Measurements from ENCODE around the gene ZNF467. TPM values are rescaled to one million over a fixed set of nuclear protein-coding genes. Genes with fewer than 3 reads are reported as not detected.

Gene ZNF467
- total RNA-seq, 1 donor from 2014 or later = 0.17 TPM

GRCh38 chr7:149723082-149723767 is 50.2 kb downstream of the ZNF467 start:
- Histone ChIP-seq H3K9me3 (ENCODE audit: low read depth) (no peaks in the 10 kb centered on the region), H3K4me1 (no peaks in the 10 kb centered on the region), H3K36me3 (no peaks in the 10 kb centered on the region), H3K79me2 (ENCODE audit: low read depth) (no peaks in the 10 kb centered on the region), H3K4me3 (no peak overlapping the region), H3K4me2 (no peak overlapping the region), H3F3A (ENCODE audit: low read depth) (no peaks in the 10 kb centered on the region), H2AFZ (replicated peaks) (no peak overlapping the region), H3K9ac (no peak overlapping the region), H3K27ac (no peak overlapping the region), H4K20me1 (ENCODE audit: low read depth) (peaks cover 8% of the 10 kb centered on the region), H3K27me3 (no peaks in the 10 kb centered on the region)
- peaks cover 12% of the 10 kb centered on the region for H3K36me3 Mint-ChIP-seq
- peaks cover 8% of the 10 kb centered on the region for H3K27me3 Mint-ChIP-seq (ENCODE audit: insufficient read depth, low read depth)
- H3K4me3 Mint-ChIP-seq = no peak overlapping the region
- DNase-seq (ENCODE audit: low spot score) = no peak
- no peaks in the 10 kb centered on the region for H3K9me3 Mint-ChIP-seq
- no peak for TF ChIP-seq CTCF (IDR thresholded peaks at IDR 0.05)
- no peak for TF ChIP-seq EZH2phosphoT487 (IDR thresholded peaks at IDR 0.05)
- no peak for TF ChIP-seq EZH2 (IDR thresholded peaks at IDR 0.05)
- peaks cover 4% of the 10 kb centered on the region for H3K4me1 Mint-ChIP-seq
- no peak overlapping the region for H3K27ac Mint-ChIP-seq

- no peak overlapping the region for H3K4me2 ChIP-seq
- H3K36me3 ChIP-seq = no peaks in the 10 kb centered on the region
- H3K27ac Mint-ChIP-seq = no peak overlapping the region
- no peak for DNase-seq (ENCODE audit: low spot score)
- no peaks in the 10 kb centered on the region for H3K27me3 ChIP-seq
- no peak overlapping the region for H3K4me3 Mint-ChIP-seq
- peaks cover 2% of the 10 kb centered on the region for H3K4me1 Mint-ChIP-seq
- H3K4me3 ChIP-seq = no peak overlapping the region
- H4K20me1 ChIP-seq (ENCODE audit: low read depth) = peaks cover 8% of the 10 kb centered on the region
- no peaks in the 10 kb centered on the region for H3F3A ChIP-seq (ENCODE audit: low read depth)
- no peak overlapping the region for H2AFZ ChIP-seq (replicated peaks)
- H3K27ac ChIP-seq = no peak overlapping the region
- H3K9ac ChIP-seq = no peak overlapping the region
- peaks cover 8% of the 10 kb centered on the region for H3K27me3 Mint-ChIP-seq (ENCODE audit: insufficient read depth, low read depth)
- H3K36me3 Mint-ChIP-seq = peaks cover 12% of the 10 kb centered on the region
- H3K4me1 ChIP-seq = no peaks in the 10 kb centered on the region
- no peaks in the 10 kb centered on the region for H3K79me2 ChIP-seq (ENCODE audit: low read depth)
- no peak for TF ChIP-seq EZH2phosphoT487 (IDR thresholded peaks at IDR 0.05)
- no peak for TF ChIP-seq CTCF (IDR thresholded peaks at IDR 0.05)
- TF ChIP-seq EZH2 (IDR thresholded peaks at IDR 0.05) = no peak
- no peaks in the 10 kb centered on the region for H3K9me3 ChIP-seq (ENCODE audit: low read depth)
- no peaks in the 10 kb centered on the region for H3K9me3 Mint-ChIP-seq
Observed at GRCh38 chr7:149722356-149722957, 50.9 kb downstream of the ZNF467 start.

GRCh38 chr7:149721084-149721601 is 52.2 kb downstream of the ZNF467 start:
- Mint-ChIP-seq H3K9me3 (no peaks in the 10 kb centered on the region), H3K36me3 (peaks cover 6% of the 10 kb centered on the region), H3K27me3 (ENCODE audit: insufficient read depth, low read depth) (peaks cover 8% of the 10 kb centered on the region), H3K27ac (no peak overlapping the region), H3K4me1 (peaks cover 7% of the 10 kb centered on the region), H3K4me3 (no peak overlapping the region)
- H3F3A ChIP-seq (ENCODE audit: low read depth) = no peaks in the 10 kb centered on the region
- H3K9ac ChIP-seq = no peak overlapping the region
- H3K4me2 ChIP-seq = no peak overlapping the region
- H3K4me1 ChIP-seq = no peaks in the 10 kb centered on the region
- peaks cover 11% of the 10 kb centered on the region for H4K20me1 ChIP-seq (ENCODE audit: low read depth)
- H3K36me3 ChIP-seq = no peaks in the 10 kb centered on the region
- H3K27me3 ChIP-seq = no peaks in the 10 kb centered on the region
- no peak overlapping the region for H2AFZ ChIP-seq (replicated peaks)
- no peak overlapping the region for H3K4me3 ChIP-seq
- H3K27ac ChIP-seq = no peak overlapping the region
- H3K79me2 ChIP-seq (ENCODE audit: low read depth) = peaks cover 11% of the 10 kb centered on the region
- H3K9me3 ChIP-seq (ENCODE audit: low read depth) = no peaks in the 10 kb centered on the region
- DNase-seq (ENCODE audit: low spot score) = no peak
- no peak for TF ChIP-seq EZH2 (IDR thresholded peaks at IDR 0.05)
- TF ChIP-seq CTCF (IDR thresholded peaks at IDR 0.05) = no peak
- TF ChIP-seq EZH2phosphoT487 (IDR thresholded peaks at IDR 0.05) = no peak
